Ishikawa (cell line): ENCODE measurements around the gene SIRT1.
A peak's percentile ranks its signal among the peaks of the same experiment; 100 is the strongest.

ENCODE experiments used
- CEBPB ChIP-seq: IDR thresholded peaks from 2 replicates; pipeline ENCODE4 v1.6.1; 2012
- CREB1 ChIP-seq: IDR thresholded peaks from 2 replicates; pipeline ENCODE4 v1.6.1; 2012; ENCODE audit warnings: low read depth
- EGR1 ChIP-seq: IDR thresholded peaks from 2 replicates; pipeline ENCODE4 v1.6.1; 2012
- EP300 ChIP-seq: IDR thresholded peaks from 2 replicates; pipeline ENCODE4 v1.6.1; 2012; ENCODE audit warnings: borderline replicate concordance
- FOXM1 ChIP-seq: IDR thresholded peaks from 2 replicates; pipeline ENCODE4 v1.6.1; 2012; ENCODE audit warnings: low read depth, borderline replicate concordance
- NFIC ChIP-seq: IDR thresholded peaks from 2 replicates; pipeline ENCODE4 v1.6.1; 2012
- RAD21 ChIP-seq: IDR thresholded peaks from 2 replicates; pipeline ENCODE4 v1.6.1; 2012; ENCODE audit warnings: low read depth
- TAF1 ChIP-seq: IDR thresholded peaks from 2 replicates; pipeline ENCODE4 v1.6.1; 2012; ENCODE audit warnings: low read depth, mild to moderate bottlenecking
- TCF12 ChIP-seq: IDR thresholded peaks from 2 replicates; pipeline ENCODE4 v1.6.1; 2012; ENCODE audit warnings: low read depth
- TEAD4 ChIP-seq: IDR thresholded peaks from 2 replicates; pipeline ENCODE4 v1.6.1; 2012
- YY1 ChIP-seq: IDR thresholded peaks from 2 replicates; pipeline ENCODE4 v1.6.1; 2012; ENCODE audit warnings: low read depth
- ZBTB7A ChIP-seq: IDR thresholded peaks from 2 replicates; pipeline ENCODE4 v1.6.1; 2012; ENCODE audit warnings: low read depth
- TF ChIP-seq, protein P1 (sequence below): IDR thresholded peaks from 2 replicates; pipeline ENCODE4 v1.6.1; 2012
- TF ChIP-seq, protein P2 (sequence below): IDR thresholded peaks from 2 replicates; pipeline ENCODE4 v1.6.1; 2012; ENCODE audit warnings: low read depth, mild to moderate bottlenecking
- TF ChIP-seq, protein P3 (sequence below): IDR thresholded peaks from 2 replicates; pipeline ENCODE4 v1.6.1; 2012

The SIRT1 gene

DNA sequence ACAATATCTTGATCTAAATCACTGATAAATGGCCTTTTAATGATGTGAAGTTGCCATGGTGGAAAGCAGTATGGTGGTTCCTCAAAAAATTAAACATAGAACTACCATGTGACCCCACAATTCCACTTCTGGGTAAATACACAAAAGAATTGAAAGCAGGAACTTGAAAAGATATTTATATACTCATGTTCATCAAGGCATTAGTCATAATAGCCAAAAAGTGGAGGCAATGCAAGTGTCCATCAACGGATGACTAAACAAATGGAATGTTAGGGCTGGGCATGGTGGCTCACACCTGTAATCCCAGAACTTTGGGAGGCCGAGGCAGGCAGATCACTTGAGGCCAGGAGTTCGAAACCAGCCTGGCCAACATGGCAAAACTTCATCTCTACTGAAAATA, 44.5 kb upstream of the SIRT1 start:
- no peak for TF ChIP-seq TCF12
- TF ChIP-seq EP300 = no peak
- no peak for TF ChIP-seq CREB1
- TF ChIP-seq RAD21 = no peak
- TF ChIP-seq, protein P1, sequence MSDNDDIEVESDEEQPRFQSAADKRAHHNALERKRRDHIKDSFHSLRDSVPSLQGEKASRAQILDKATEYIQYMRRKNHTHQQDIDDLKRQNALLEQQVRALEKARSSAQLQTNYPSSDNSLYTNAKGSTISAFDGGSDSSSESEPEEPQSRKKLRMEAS = no peak
- no peak for TF ChIP-seq TAF1
- TF ChIP-seq TEAD4 = no peak
- TF ChIP-seq, protein P2, sequence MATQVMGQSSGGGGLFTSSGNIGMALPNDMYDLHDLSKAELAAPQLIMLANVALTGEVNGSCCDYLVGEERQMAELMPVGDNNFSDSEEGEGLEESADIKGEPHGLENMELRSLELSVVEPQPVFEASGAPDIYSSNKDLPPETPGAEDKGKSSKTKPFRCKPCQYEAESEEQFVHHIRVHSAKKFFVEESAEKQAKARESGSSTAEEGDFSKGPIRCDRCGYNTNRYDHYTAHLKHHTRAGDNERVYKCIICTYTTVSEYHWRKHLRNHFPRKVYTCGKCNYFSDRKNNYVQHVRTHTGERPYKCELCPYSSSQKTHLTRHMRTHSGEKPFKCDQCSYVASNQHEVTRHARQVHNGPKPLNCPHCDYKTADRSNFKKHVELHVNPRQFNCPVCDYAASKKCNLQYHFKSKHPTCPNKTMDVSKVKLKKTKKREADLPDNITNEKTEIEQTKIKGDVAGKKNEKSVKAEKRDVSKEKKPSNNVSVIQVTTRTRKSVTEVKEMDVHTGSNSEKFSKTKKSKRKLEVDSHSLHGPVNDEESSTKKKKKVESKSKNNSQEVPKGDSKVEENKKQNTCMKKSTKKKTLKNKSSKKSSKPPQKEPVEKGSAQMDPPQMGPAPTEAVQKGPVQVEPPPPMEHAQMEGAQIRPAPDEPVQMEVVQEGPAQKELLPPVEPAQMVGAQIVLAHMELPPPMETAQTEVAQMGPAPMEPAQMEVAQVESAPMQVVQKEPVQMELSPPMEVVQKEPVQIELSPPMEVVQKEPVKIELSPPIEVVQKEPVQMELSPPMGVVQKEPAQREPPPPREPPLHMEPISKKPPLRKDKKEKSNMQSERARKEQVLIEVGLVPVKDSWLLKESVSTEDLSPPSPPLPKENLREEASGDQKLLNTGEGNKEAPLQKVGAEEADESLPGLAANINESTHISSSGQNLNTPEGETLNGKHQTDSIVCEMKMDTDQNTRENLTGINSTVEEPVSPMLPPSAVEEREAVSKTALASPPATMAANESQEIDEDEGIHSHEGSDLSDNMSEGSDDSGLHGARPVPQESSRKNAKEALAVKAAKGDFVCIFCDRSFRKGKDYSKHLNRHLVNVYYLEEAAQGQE = no peak
- no peak for TF ChIP-seq NFIC
- TF ChIP-seq, protein P3, sequence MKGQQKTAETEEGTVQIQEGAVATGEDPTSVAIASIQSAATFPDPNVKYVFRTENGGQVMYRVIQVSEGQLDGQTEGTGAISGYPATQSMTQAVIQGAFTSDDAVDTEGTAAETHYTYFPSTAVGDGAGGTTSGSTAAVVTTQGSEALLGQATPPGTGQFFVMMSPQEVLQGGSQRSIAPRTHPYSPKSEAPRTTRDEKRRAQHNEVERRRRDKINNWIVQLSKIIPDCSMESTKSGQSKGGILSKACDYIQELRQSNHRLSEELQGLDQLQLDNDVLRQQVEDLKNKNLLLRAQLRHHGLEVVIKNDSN = no peak
- TF ChIP-seq ZBTB7A = no peak
- no peak for TF ChIP-seq CEBPB
- TF ChIP-seq YY1 = no peak
- TF ChIP-seq EGR1 = no peak
- no peak for TF ChIP-seq FOXM1

DNA sequence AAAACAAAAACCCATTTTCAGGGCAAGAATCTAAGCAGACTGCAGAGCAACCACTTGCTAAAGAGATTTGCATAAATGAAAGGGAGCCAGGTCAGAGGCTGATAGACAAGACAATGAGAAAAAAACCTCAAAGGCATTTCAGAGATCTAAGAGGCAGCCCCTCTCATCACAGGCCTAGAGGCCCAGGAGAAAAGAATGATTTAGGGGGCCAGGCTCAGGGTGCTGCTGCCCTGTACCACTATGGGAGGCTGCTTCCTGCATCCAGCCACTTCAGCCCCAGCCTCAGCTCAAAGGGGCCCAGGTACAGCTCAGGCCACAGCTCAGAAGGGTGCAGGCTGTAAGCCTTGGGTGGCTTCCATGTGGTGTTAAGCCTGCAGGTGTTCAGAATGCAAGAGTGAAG, 42.7 kb upstream of the SIRT1 start:
- no peak for TF ChIP-seq EP300
- no peak for TF ChIP-seq EGR1
- no peak for TF ChIP-seq RAD21
- TF ChIP-seq, protein P2 = no peak
- no peak for TF ChIP-seq TAF1
- no peak for TF ChIP-seq ZBTB7A

DNA sequence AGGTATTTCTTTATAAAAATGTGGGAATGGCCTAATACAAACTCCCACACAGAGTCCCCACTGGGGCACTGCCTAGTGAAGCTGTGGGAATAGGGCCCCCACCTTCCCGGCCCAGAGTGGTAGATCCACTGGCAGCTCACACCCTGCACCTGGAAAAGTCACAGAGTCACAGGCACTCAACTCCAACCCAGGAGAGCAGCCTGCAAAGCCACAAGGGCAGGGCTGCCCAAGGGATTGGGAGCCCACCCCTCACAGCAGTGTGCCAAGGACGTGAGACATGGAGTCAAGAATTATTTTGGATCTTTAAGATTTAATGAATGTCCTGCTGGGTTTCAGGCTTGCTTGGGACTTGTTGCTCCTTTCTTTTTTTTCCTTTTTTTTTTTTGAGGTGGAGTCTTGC, 41.2 kb upstream of the SIRT1 start:
- TF ChIP-seq CEBPB = no peak

DNA sequence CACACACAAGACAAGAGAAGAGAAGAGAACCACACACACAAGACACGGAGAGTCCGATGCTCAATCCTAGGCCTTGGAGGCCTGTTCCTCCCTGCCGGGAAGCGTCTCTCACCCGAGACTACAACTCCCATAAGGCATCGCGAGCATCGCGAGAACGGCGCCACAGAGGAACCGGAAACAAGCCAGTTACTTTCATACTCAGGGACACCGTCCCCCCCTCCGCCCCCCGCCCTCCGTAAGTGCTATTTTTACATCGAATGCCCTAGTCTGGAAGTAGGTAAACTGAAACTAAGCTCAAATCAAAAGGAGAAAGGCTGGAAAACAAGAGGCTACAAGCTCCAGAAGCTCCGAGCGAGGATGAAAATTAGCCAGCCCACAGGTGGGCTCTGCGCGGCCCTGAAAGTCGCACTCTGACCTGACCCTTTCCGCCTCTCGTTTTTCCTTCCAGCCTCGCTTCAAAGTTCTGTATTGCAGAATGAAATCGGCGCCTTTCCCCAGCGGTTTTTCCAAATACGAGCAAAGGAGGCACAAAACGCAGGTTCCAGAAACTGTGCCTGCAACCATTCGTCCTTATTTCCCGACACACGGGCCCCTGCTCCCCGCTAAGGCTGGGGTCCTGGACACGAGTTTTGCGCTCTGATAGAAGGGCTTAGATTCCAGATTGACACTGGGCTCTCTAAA, 35.0 kb upstream of the SIRT1 start:
- TF ChIP-seq TAF1 (peak; percentile 47; the same call in 1 of the 2 replicates), ZBTB7A (no peak), YY1 (0 out of 2 replicates have a peak, but pooled peaks have one; percentile 56), TCF12 (peak; percentile 20; the same call in 1 of the 2 replicates), CREB1 (no peak)

DNA sequence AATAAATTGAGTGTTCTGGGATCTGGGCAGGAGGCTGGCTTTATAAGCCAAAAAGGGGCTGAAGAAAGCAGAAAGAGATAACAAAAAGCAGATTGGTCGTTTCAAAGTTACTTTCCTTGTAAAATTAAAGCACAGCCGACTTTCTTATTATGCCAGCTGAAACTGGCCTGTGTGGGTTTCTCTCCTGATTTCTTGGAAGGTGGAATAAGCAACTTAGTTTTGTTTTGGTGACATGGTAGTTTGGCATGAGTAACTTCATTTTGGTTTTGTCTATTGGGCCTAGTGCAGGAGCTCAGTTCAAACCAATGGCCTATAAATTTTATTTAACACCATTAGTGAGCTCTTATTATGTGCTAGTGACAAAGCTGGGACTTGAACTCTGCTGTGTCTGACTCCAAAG, 33.3 kb upstream of the SIRT1 start:
- TF ChIP-seq, protein P2 = no peak
- TF ChIP-seq TCF12 = no peak
- no peak for TF ChIP-seq TAF1
- no peak for TF ChIP-seq NFIC
- no peak for TF ChIP-seq EP300

DNA sequence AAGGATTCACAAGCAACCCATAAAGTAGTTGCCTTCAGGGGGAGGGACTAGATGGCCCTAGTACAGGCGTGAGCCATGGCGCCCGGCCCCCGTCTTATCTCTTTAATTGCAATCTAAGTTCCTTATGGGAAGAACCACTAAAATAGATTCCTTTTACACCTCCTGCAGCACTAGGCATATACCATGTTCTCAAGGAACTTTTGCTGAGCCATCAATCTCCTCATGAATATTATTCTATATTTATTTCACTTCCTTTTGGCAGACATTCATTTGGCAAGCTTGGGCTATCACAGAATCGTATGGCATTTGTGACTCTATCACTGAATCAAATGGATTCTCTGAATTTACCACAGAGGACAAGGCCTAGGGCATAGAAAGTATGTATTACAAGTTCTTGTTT, 31.7 kb upstream of the SIRT1 start:
- TF ChIP-seq FOXM1 (no peak), RAD21 (no peak), EGR1 (no peak), NFIC (no peak), CEBPB (no peak), YY1 (no peak), EP300 (no peak)
- TF ChIP-seq, protein P1 = no peak
